K562 (cell line): ENCODE data around the gene FAM53C. TPM values are rescaled to one million over a fixed set of nuclear protein-coding genes. Genes with fewer than 3 reads are reported as not detected.
A peak's percentile ranks its signal among the peaks of the same experiment; 100 is the strongest.

Source experiments
- CSDE1 ChIP-seq, 2 experiments: fragments of 450-650 bp; IDR thresholded peaks; 2 replicates each; pipeline ENCODE4 v1.6.1; 2016; ENCODE audit warnings: mild to moderate bottlenecking in 1 of 2
- DACH1 ChIP-seq: fragments of 450-650 bp; IDR thresholded peaks from 2 replicates; pipeline ENCODE4 v1.6.1; 2018; ENCODE audit not compliant: partially characterized antibody
- ELF1 ChIP-seq: fragments of 200-800 bp; sonication (Bioruptor generic); IDR thresholded peaks from 2 replicates; pipeline ENCODE4 v1.6.1; 2016; ENCODE audit warnings: missing genetic modification characterization, missing compliant biosample characterization
- EP300 ChIP-seq: IDR thresholded peaks from 2 replicates; pipeline ENCODE4 v1.6.1; 2012; ENCODE audit warnings: low read length, improper control_type of control experiment
- FOXK1 ChIP-seq: sonication (generic); formaldehyde crosslinking; IDR thresholded peaks from 2 replicates; pipeline ENCODE4 v1.8.0; 2022; ENCODE audit warnings: missing genetic modification reagents, mild to moderate bottlenecking, borderline replicate concordance
- HINFP ChIP-seq: fragments of 450-650 bp; conservative IDR thresholded peaks from 2 replicates; pipeline ENCODE4 v1.6.1; 2016; ENCODE audit warnings: missing genetic modification characterization, low read depth, mild to moderate bottlenecking, control low read depth, missing compliant biosample characterization
- HOXB6 ChIP-seq: fragments of 250-450 bp; sonication (Bioruptor Pico); IDR thresholded peaks from 2 replicates; pipeline ENCODE4 v1.5.1; 2022; ENCODE audit warnings: mild to moderate bottlenecking, borderline replicate concordance
- LCOR ChIP-seq: sonication (generic); formaldehyde crosslinking; IDR thresholded peaks from 2 replicates; pipeline ENCODE4 v1.8.0; 2022; ENCODE audit warnings: mild to moderate bottlenecking, missing genetic modification reagents
- MAX ChIP-seq: sonication (generic); formaldehyde crosslinking; IDR thresholded peaks from 2 replicates; pipeline ENCODE4 v1.9.0; 2022; ENCODE audit warnings: mild to moderate bottlenecking, missing genetic modification reagents
- NFE2 ChIP-seq: IDR thresholded peaks from 2 replicates; pipeline ENCODE4 v1.6.1; 2014; ENCODE audit warnings: antibody characterized with exemption, low read depth
- NFRKB ChIP-seq: fragments of 450-650 bp; IDR thresholded peaks from 2 replicates; pipeline ENCODE4 v1.6.1; 2016; ENCODE audit warnings: low read depth
- NR3C1 ChIP-seq: sonication (generic); formaldehyde crosslinking; IDR thresholded peaks from 2 replicates; pipeline ENCODE4 v1.8.1; 2022; ENCODE audit warnings: missing genetic modification reagents
- PATZ1 ChIP-seq: fragments of 250-450 bp; sonication (Bioruptor Pico); IDR thresholded peaks from 2 replicates; pipeline ENCODE4 v1.5.0; 2020; ENCODE audit warnings: mild to moderate bottlenecking, borderline replicate concordance
- SRSF7 ChIP-seq: fragments of 200-400 bp; formaldehyde crosslinking; optimal IDR thresholded peaks from 2 replicates; pipeline ENCODE3; 2017; ENCODE audit warnings: mild to moderate bottlenecking, low read depth, low read length
- THRA ChIP-seq: fragments of 450-650 bp; IDR thresholded peaks from 2 replicates; pipeline ENCODE4 v1.6.1; 2017; ENCODE audit warnings: mild to moderate bottlenecking, moderate library complexity
- THRB ChIP-seq: fragments of 450-650 bp; formaldehyde crosslinking; conservative IDR thresholded peaks from 2 replicates; pipeline ENCODE4 v1.4.0; 2022; ENCODE audit warnings: mild to moderate bottlenecking, missing genetic modification characterization
- ZC3H11A ChIP-seq: IDR thresholded peaks from 2 replicates; pipeline ENCODE4 v1.6.1; 2012; ENCODE audit warnings: low read depth, low read length, improper control_type of control experiment
- ZNF431 ChIP-seq: sonication (generic); formaldehyde crosslinking; IDR thresholded peaks from 2 replicates; pipeline ENCODE4 v1.8.0; 2022; ENCODE audit warnings: mild to moderate bottlenecking, missing genetic modification reagents
- ZNF551 ChIP-seq: fragments of 250-450 bp; sonication (Bioruptor Pico); IDR thresholded peaks from 2 replicates; pipeline ENCODE4 v1.5.0; 2021; ENCODE audit warnings: mild to moderate bottlenecking, moderate library complexity
- ZNF76 ChIP-seq: fragments of 250-450 bp; sonication (Bioruptor Pico); IDR thresholded peaks from 2 replicates; pipeline ENCODE4 v1.4.0; 2020; ENCODE audit warnings: mild to moderate bottlenecking, moderate library complexity, borderline replicate concordance
- ZNF79 ChIP-seq: fragments of 250-450 bp; sonication (Bioruptor Pico); IDR thresholded peaks from 2 replicates; pipeline ENCODE4 v1.4.0; 2020; ENCODE audit warnings: low read depth, mild to moderate bottlenecking, moderate library complexity
- polyA plus RNA-seq, 8 experiments: library from polyadenylated mRNA; depleted of rRNA in 4 of 8; stranded (reverse) in 5 of 8; unstranded in 3 of 8; fragments of >200 nt; fragmentation: Nextera tagmentation in 2 of 8; fragmentation: Illumina TruSeq in 1 of 8; extraction: Ambion mirVana in 2 of 8; extraction: Trizol in 1 of 8; gene quantifications; 2 replicates each; pipeline versions ENCODE4 v1.2.1 to v1.2.3, GENCODE V29; 2011 to 2014; ENCODE audit warnings: inconsistent platforms in 1 of 8, missing spikeins in 1 of 8
- total RNA-seq, 7 experiments: library from RNA; depleted of rRNA in 6 of 7; stranded (reverse); fragments of >200 nt in 6 of 7; fragmentation: Illumina TruSeq in 2 of 7; extraction: Trizol in 2 of 7; gene quantifications; 2 replicates each; pipeline versions ENCODE4 v1.2.1 to v1.2.3, GENCODE V29; 2011 to 2021; ENCODE audit warnings: low replicate concordance in 1 of 7

Gene FAM53C
- total and polyA plus RNA-seq, 9 of the 15 experiments (the other 6 are each of a cell fraction or from before 2014, with no cell fraction given) = 9.7 to 38.5 (median 25.2) TPM

GRCh38 chr5:138337685-138338410, at the start of gene FAM53C (continued):
- TF ChIP-seq ZNF76 (no peak), ZNF431 (CRISPR knock-in tag) (peak; percentile 67; the same call in 1 of the 2 replicates), SRSF7 (peak; percentile 47), FOXK1 (CRISPR knock-in tag) (peak; percentile 97), PATZ1 (no peak), DACH1 (no peak), ZC3H11A (no peak), NFRKB (no peak; the same call in 1 of the 2 replicates), ELF1 (tag) (no peak; the same call in 1 of the 2 replicates), ZNF79 (CRISPR knock-in tag) (no peak), HOXB6 (CRISPR knock-in tag) (0 out of 2 replicates have a peak, but pooled peaks have one; percentile 19), HINFP (no peak), THRA (no peak), THRB (CRISPR knock-in tag) (peak; percentile 33; the same call in 1 of the 2 replicates), MAX (CRISPR knock-in tag) (peak; percentile 79), CSDE1 (IDR thresholded peaks at IDR 0.05) (0 out of 4 replicates have a peak, but pooled peaks of 1 of the 2 experiments have one; percentile 21), NFE2 (no peak; the same call in 1 of the 2 replicates), ZNF551 (CRISPR knock-in tag) (no peak), NR3C1 (CRISPR knock-in tag) (0 out of 2 replicates have a peak, but pooled peaks have one; percentile 40), EP300 (peak; percentile 15; the same call in 1 of the 2 replicates), LCOR (CRISPR knock-in tag) (no peak)
